Measurements from ENCODE around the gene SCRN3.

SCRN3 gene

GRCh38 chr2:174412256-174412655 is 16.7 kb downstream of the SCRN3 start:
- DNase-seq (ENCODE audit: low spot score) = no peak
- TF ChIP-seq CTCF (IDR thresholded peaks at IDR 0.05) = no peak
- Histone ChIP-seq H3K4me3 (no peak overlapping the region), H3K27ac (no peak overlapping the region)

GRCh38 chr2:174428214-174428613 is 32.7 kb downstream of the SCRN3 start:
- no peak overlapping the region for H3K27ac ChIP-seq
- no peak overlapping the region for H3K4me3 ChIP-seq
- DNase-seq (ENCODE audit: low spot score) = no peak
- no peak for TF ChIP-seq CTCF (IDR thresholded peaks at IDR 0.05)

- Histone ChIP-seq H3K4me3 (no peak overlapping the region), H3K27ac (no peak overlapping the region)
- DNase-seq (ENCODE audit: low spot score) = no peak
- no peak for TF ChIP-seq CTCF (IDR thresholded peaks at IDR 0.05)
These were observed 34.5 kb downstream of the SCRN3 start for GRCh38 chr2:174430066-174430465.

GRCh38 chr2:174431902-174432301 is 36.4 kb downstream of the SCRN3 start:
- Histone ChIP-seq H3K4me3 (no peak overlapping the region), H3K27ac (no peak overlapping the region)
- DNase-seq (ENCODE audit: low spot score) = no peak
- TF ChIP-seq CTCF (IDR thresholded peaks at IDR 0.05) = no peak

- Histone ChIP-seq H3K27ac (no peak overlapping the region), H3K4me3 (no peak overlapping the region)
- DNase-seq (ENCODE audit: low spot score) = no peak
- no peak for TF ChIP-seq CTCF (IDR thresholded peaks at IDR 0.05)
These were observed 40.8 kb downstream of the SCRN3 start for GRCh38 chr2:174436351-174436750.

GRCh38 chr2:174438146-174438886 is 42.8 kb downstream of the SCRN3 start:
- no peak for TF ChIP-seq CTCF (IDR thresholded peaks at IDR 0.05)
- Histone ChIP-seq H3K27ac (peak overlapping the region; percentile 29 to 60), H3K4me3 (no peak overlapping the region)
- DNase-seq (ENCODE audit: low spot score) = no peak

- Histone ChIP-seq H3K27ac (no peak overlapping the region), H3K4me3 (no peak overlapping the region)
- no peak for TF ChIP-seq CTCF (IDR thresholded peaks at IDR 0.05)
- no peak for DNase-seq (ENCODE audit: low spot score)
These were observed 43.8 kb downstream of the SCRN3 start for GRCh38 chr2:174439323-174439722.
